Measurements from ENCODE around the gene TSACC.

GRCh38 chr1:156346636-156347035 lies 8.3 kb downstream of the TSACC start:
- TF ChIP-seq MAX (IDR thresholded peaks at IDR 0.05) (no peak), GABPA (IDR thresholded peaks at IDR 0.05 in 1 of 2, conservative IDR thresholded peaks at IDR 0.05 in 1 of 2) (no peak), RAD21 (IDR thresholded peaks at IDR 0.05) (no peak), REST (IDR thresholded peaks at IDR 0.05) (no peak)
- TF ChIP-seq, protein P1, sequence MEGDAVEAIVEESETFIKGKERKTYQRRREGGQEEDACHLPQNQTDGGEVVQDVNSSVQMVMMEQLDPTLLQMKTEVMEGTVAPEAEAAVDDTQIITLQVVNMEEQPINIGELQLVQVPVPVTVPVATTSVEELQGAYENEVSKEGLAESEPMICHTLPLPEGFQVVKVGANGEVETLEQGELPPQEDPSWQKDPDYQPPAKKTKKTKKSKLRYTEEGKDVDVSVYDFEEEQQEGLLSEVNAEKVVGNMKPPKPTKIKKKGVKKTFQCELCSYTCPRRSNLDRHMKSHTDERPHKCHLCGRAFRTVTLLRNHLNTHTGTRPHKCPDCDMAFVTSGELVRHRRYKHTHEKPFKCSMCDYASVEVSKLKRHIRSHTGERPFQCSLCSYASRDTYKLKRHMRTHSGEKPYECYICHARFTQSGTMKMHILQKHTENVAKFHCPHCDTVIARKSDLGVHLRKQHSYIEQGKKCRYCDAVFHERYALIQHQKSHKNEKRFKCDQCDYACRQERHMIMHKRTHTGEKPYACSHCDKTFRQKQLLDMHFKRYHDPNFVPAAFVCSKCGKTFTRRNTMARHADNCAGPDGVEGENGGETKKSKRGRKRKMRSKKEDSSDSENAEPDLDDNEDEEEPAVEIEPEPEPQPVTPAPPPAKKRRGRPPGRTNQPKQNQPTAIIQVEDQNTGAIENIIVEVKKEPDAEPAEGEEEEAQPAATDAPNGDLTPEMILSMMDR (IDR thresholded peaks at IDR 0.05; ENCODE audit: low read depth, low read length, missing input control), result no peak
